ENCODE results near the gene CENPO.

- TF ChIP-seq SUZ12 (IDR thresholded peaks at IDR 0.05; ENCODE audit: extremely low read depth, insufficient read depth, insufficient read length) (no peak), YY1 (IDR thresholded peaks at IDR 0.05; ENCODE audit: insufficient read depth, insufficient read length) (no peak), ZNF274 (IDR thresholded peaks at IDR 0.05; ENCODE audit: low read depth, low read length) (no peak)
Measured at GRCh38 chr2:24766609-24767008, 26.6 kb upstream of the CENPO start.
